Measurements from ENCODE around the gene MXRA7.

DNA sequence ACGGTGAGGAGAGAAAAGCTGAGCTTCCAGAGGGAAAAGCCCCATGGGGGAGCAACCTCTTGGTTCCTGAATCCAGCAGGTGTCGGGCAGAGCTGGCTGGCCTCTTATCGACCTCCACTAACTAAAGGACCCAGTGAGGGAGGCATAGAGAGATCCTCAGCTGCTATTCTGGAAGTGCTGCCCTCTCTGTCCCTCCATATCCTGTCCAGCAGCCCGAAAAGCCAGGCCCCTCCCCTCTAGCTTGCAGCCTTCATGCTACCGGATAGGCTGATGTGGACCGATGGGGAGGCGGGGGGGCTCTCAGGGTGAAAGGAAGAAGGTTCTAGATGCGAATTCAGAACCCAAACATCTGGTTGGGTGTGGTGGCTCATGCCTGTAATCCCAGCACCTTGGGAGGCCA lies 24.9 kb downstream of the MXRA7 start:
- no peak for TF ChIP-seq POLR2AphosphoS5 (IDR thresholded peaks at IDR 0.05)
- no peak for TF ChIP-seq POLR2A (IDR thresholded peaks at IDR 0.05)
- TF ChIP-seq, protein P1, sequence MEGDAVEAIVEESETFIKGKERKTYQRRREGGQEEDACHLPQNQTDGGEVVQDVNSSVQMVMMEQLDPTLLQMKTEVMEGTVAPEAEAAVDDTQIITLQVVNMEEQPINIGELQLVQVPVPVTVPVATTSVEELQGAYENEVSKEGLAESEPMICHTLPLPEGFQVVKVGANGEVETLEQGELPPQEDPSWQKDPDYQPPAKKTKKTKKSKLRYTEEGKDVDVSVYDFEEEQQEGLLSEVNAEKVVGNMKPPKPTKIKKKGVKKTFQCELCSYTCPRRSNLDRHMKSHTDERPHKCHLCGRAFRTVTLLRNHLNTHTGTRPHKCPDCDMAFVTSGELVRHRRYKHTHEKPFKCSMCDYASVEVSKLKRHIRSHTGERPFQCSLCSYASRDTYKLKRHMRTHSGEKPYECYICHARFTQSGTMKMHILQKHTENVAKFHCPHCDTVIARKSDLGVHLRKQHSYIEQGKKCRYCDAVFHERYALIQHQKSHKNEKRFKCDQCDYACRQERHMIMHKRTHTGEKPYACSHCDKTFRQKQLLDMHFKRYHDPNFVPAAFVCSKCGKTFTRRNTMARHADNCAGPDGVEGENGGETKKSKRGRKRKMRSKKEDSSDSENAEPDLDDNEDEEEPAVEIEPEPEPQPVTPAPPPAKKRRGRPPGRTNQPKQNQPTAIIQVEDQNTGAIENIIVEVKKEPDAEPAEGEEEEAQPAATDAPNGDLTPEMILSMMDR (IDR thresholded peaks at IDR 0.05): no peak
- TF ChIP-seq EP300 (IDR thresholded peaks at IDR 0.05; ENCODE audit: low read depth): no peak

Measured in transverse colon (tissue), 4 donors.